RWPE1 (cell line): ENCODE data around the gene GOLIM4.

Source experiments
- CTCF ChIA-PET: fragments of 350-600 bp; sonication (Branson Sonifier 250); formaldehyde crosslinking; extraction: SDS; loops from one replicate; lab custom pipeline; 2021; lab: Yijun Ruan, JAX
- POLR2A ChIA-PET: fragments of 400-600 bp; formaldehyde crosslinking; extraction: SDS; loops from one replicate; lab custom pipeline; 2020; ENCODE audit warnings: antibody characterized with exemption; ENCODE audit not compliant: low non-redundant PET; lab: Yijun Ruan, JAX
- DNase-seq: peaks from one replicate; pipeline ENCODE4 v3.0.0; 2012; ENCODE audit warnings: low spot score
- H3K27ac ChIP-seq: fragments of 450-650 bp; 2 replicates; pipeline ENCODE4 v1.5.1; 2017
- CTCF ChIP-seq: fragments of 450-650 bp; conservative IDR thresholded peaks from 2 replicates; pipeline ENCODE4 v1.5.1; 2017; ENCODE audit warnings: low read depth, mild to moderate bottlenecking

Gene GOLIM4

GRCh38 chr3:168053115-168053514 lies 42.6 kb downstream of the GOLIM4 start:
- no peak overlapping the region for H3K27ac ChIP-seq
- ChIA-PET POLR2A (no interaction called here), CTCF (interaction anchor here (0.5 kb wide), 1 partner anchor 270 kb away, joined by 3 read pairs; no protein-coding TSS in a partner anchor)
- TF ChIP-seq CTCF, result no peak
- no peak for DNase-seq

GRCh38 chr3:168052515-168052914 lies 43.2 kb downstream of the GOLIM4 start:
- DNase-seq, result no peak
- ChIA-PET POLR2A (no interaction called here), CTCF (no interaction called here)
- no peak for TF ChIP-seq CTCF
- no peak overlapping the region for H3K27ac ChIP-seq

GRCh38 chr3:168051531-168052471 lies 43.9 kb downstream of the GOLIM4 start:
- H3K27ac ChIP-seq, result no peak overlapping the region
- ChIA-PET POLR2A (no interaction called here), CTCF (interaction anchor here (0.6 kb wide), 1 partner anchor 30 kb away, joined by 3 read pairs; no protein-coding TSS in a partner anchor)
- TF ChIP-seq CTCF, result no peak
- no peak for DNase-seq

- ChIA-PET POLR2A (no interaction called here), CTCF (no interaction called here)
- no peak overlapping the region for H3K27ac ChIP-seq
- no peak for DNase-seq
- TF ChIP-seq CTCF, result no peak
Observed at GRCh38 chr3:168051070-168051469, 44.7 kb downstream of the GOLIM4 start.

- no peak overlapping the region for H3K27ac ChIP-seq
- CTCF ChIA-PET, result interaction anchor here (3.4 kb wide), 1 partner anchor 116 kb away, joined by 35 read pairs; no protein-coding TSS in a partner anchor
- no peak for TF ChIP-seq CTCF
- DNase-seq, result no peak
- POLR2A ChIA-PET, result no interaction called here
Observed at GRCh38 chr3:168049367-168049974, 46.3 kb downstream of the GOLIM4 start.
